ENCODE data around the gene TXN. TPM values are rescaled to one million over a fixed set of nuclear protein-coding genes. Genes with fewer than 3 reads are reported as not detected.

Gene TXN
- total and polyA plus RNA-seq, 2 experiments from 2014 or later, result 223 to 952 TPM

DNA sequence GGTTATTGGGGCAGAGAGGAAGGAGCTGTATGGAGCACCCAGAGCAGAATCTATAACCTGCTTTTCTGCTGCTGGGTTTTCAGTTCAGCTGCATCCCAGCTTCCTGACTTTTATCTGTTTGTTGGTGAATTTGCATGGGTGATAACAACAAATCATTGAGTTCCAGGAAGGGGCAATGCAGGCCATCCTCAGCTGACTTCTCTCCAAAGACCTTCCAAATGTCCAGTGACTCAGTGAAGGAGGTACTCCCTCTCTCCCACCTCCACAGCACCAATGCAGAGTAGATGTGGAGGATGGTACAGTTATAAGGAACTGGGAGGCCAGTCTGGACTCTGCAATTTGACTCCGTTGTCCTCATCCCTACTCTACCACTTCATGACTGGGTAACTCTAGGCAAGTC is 1.6 kb upstream of the TXN start:
- H3K27ac ChIP-seq, result peak overlapping the region; percentile 96
- no peaks in the 10 kb centered on the region for H3K36me3 ChIP-seq (ENCODE audit: low read depth)
- in situ Hi-C loops (cut with MboI), result no loop called here
- peak overlapping the region; percentile 71 for H2AFZ ChIP-seq
- 0 out of 2 replicates have a peak, but pooled peaks cover 11% of the 10 kb centered on the region for H4K20me1 ChIP-seq (ENCODE audit: insufficient read depth)
- H3K27me3 ChIP-seq (replicated peaks; ENCODE audit: insufficient read depth), result no peaks in the 10 kb centered on the region
- H3K4me1 ChIP-seq (ENCODE audit: insufficient read depth), result peaks cover 44% of the 10 kb centered on the region
- H3K4me2 ChIP-seq (ENCODE audit: unreplicated experiment), result peak overlapping the region; percentile 98
- 93 to 100% methylated on average over 1 of the region's 1 CpG for WGBS, 2 experiments (ENCODE audit: low coverage in 1 of 2, low lambda C conversion rate in 2 of 2, missing lambda C conversion rate in 2 of 2)
- TF ChIP-seq EZH2 (IDR thresholded peaks at IDR 0.05; ENCODE audit: insufficient read depth, poor library complexity, severe bottlenecking) (no peak), EZH2phosphoT487 (IDR thresholded peaks at IDR 0.05; ENCODE audit: insufficient read depth, low read depth) (no peak)
- no peak for DNase-seq
- H3K4me3 ChIP-seq, result peak overlapping the region; percentile 87
- H3K9me2 ChIP-seq (ENCODE audit: insufficient read depth), result no peaks in the 10 kb centered on the region
- H3F3A ChIP-seq (ENCODE audit: insufficient read depth), result peaks cover 32% of the 10 kb centered on the region; the same call in 1 of the 2 replicates
- peak overlapping the region; percentile 95 for H3K9ac ChIP-seq
- peaks cover 33% of the 10 kb centered on the region for H3K79me2 ChIP-seq (ENCODE audit: insufficient read depth)
- H3K9me3 ChIP-seq (ENCODE audit: low read depth), result no peaks in the 10 kb centered on the region

DNA sequence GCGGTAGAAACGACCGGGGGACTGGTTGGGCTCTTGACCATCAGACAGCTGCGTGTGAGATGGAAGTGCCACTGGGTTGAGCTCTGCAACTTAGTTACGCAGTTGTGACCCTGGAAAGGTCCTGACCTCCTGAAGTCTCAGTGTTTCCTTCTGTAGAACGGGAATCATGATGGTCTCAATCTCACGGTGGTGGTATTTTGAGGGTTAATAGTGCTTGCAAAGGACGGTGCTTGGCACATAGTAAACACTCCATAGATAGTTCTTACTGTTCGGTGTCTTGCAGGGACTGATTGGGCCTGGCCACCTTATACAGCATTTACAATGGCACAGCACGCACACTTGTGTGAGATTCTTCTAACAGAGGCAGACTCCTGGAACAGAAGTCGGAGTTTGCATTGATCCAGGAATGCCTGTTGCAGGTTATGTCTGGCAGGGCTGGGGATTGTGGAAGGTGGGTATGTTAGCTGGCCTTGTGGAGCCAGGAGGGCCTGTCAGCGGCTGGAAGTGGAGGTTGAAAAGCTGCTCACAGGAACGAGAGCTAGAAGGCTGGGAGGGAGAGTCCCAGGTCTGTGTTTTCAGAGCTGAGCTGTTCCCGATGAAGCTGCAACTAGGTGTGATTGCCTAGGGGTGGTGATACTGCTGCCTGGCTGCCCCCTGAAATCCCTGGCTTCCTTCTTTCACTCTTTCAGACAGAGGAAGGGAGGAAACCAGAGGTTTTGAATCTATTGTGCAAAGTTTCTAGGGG is 962 bp upstream of the TXN start:
- no peaks in the 10 kb centered on the region for H3K9me3 ChIP-seq (ENCODE audit: low read depth)
- H3F3A ChIP-seq (ENCODE audit: insufficient read depth), result peaks cover 28% of the 10 kb centered on the region; the same call in 1 of the 2 replicates
- TF ChIP-seq EZH2 (IDR thresholded peaks at IDR 0.05; ENCODE audit: insufficient read depth, poor library complexity, severe bottlenecking) (no peak), EZH2phosphoT487 (IDR thresholded peaks at IDR 0.05; ENCODE audit: insufficient read depth, low read depth) (no peak)
- peak overlapping the region; percentile 87 for H3K4me3 ChIP-seq
- peak overlapping the region; percentile 96 for H3K27ac ChIP-seq
- H3K4me2 ChIP-seq (ENCODE audit: unreplicated experiment), result peak overlapping the region; percentile 98
- peaks cover 40% of the 10 kb centered on the region for H3K79me2 ChIP-seq (ENCODE audit: insufficient read depth)
- H3K4me1 ChIP-seq (ENCODE audit: insufficient read depth), result peaks cover 51% of the 10 kb centered on the region
- peaks cover 18% of the 10 kb centered on the region for H4K20me1 ChIP-seq (ENCODE audit: insufficient read depth)
- H3K27me3 ChIP-seq (replicated peaks; ENCODE audit: insufficient read depth), result no peaks in the 10 kb centered on the region
- peak overlapping the region; percentile 95 for H3K9ac ChIP-seq
- in situ Hi-C loops (cut with MboI), result no loop called here
- H3K9me2 ChIP-seq (ENCODE audit: insufficient read depth), result no peaks in the 10 kb centered on the region
- peak; percentile 56 for DNase-seq
- 4 to 7% methylated on average over 14 of the region's 14 CpGs for WGBS, 2 experiments (ENCODE audit: low coverage in 1 of 2, low lambda C conversion rate in 2 of 2, missing lambda C conversion rate in 2 of 2)
- peak overlapping the region; percentile 71 for H2AFZ ChIP-seq
- H3K36me3 ChIP-seq (ENCODE audit: low read depth), result no peaks in the 10 kb centered on the region

- no peaks in the 10 kb centered on the region for H3K9me2 ChIP-seq (ENCODE audit: insufficient read depth)
- peak overlapping the region; percentile 95 for H3K9ac ChIP-seq
- peak overlapping the region; percentile 96 for H3K27ac ChIP-seq
- H3F3A ChIP-seq (ENCODE audit: insufficient read depth), result 0 out of 2 replicates have a peak, but pooled peaks cover 19% of the 10 kb centered on the region
- H3K79me2 ChIP-seq (ENCODE audit: insufficient read depth), result peaks cover 55% of the 10 kb centered on the region
- H3K4me2 ChIP-seq (ENCODE audit: unreplicated experiment), result peak overlapping the region; percentile 88
- TF ChIP-seq EZH2phosphoT487 (IDR thresholded peaks at IDR 0.05; ENCODE audit: insufficient read depth, low read depth), result no peak
- TF ChIP-seq EZH2 (IDR thresholded peaks at IDR 0.05; ENCODE audit: insufficient read depth, poor library complexity, severe bottlenecking), result no peak
- H3K4me1 ChIP-seq (ENCODE audit: insufficient read depth), result peaks cover 39% of the 10 kb centered on the region
- in situ Hi-C loops (cut with MboI), result no loop called here
- peaks cover 5% of the 10 kb centered on the region for H3K36me3 ChIP-seq (ENCODE audit: low read depth)
- peak overlapping the region; percentile 71; the same call in 1 of the 2 replicates for H2AFZ ChIP-seq
- peak; percentile 85 for DNase-seq
- H3K4me3 ChIP-seq, result peak overlapping the region; percentile 87
- H4K20me1 ChIP-seq (ENCODE audit: insufficient read depth), result peaks cover 22% of the 10 kb centered on the region
- H3K9me3 ChIP-seq (ENCODE audit: low read depth), result no peaks in the 10 kb centered on the region
- H3K27me3 ChIP-seq (replicated peaks; ENCODE audit: insufficient read depth), result no peaks in the 10 kb centered on the region
- WGBS, 2 experiments (ENCODE audit: low coverage in 1 of 2, low lambda C conversion rate in 2 of 2, missing lambda C conversion rate in 2 of 2), result 0 to 1% methylated on average over 45 to 58 of the region's 81 CpGs
Measured at GRCh38 chr9:110255463-110256379, 586 bp downstream of the TXN start.

DNA sequence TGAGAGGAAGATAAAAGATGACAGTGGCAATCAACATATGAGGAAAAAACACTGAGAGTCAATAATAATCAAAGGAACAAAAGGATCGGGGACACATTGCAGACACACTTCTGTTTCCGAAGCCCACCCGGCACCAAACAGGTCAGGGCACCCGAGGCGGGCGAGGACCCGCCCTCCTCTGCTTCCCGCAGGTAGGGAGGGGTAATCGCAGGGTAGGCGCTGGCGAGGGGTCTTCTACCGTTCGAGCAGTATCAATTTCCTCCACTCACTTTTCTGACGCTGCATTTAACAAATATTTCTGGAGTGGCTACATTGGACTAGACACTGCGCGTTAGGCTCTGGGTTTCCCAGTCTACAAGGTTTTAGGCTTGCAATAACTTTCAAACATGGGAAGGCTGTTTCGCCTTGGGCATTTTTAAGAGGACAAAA is 1.3 kb downstream of the TXN start:
- WGBS, 2 experiments (ENCODE audit: low coverage in 1 of 2, low lambda C conversion rate in 2 of 2, missing lambda C conversion rate in 2 of 2), result 1 to 4% methylated on average over 17 of the region's 17 CpGs
- no peaks in the 10 kb centered on the region for H3K9me2 ChIP-seq (ENCODE audit: insufficient read depth)
- no peaks in the 10 kb centered on the region for H3K9me3 ChIP-seq (ENCODE audit: low read depth)
- in situ Hi-C loops (cut with MboI), result no loop called here
- H3K36me3 ChIP-seq (ENCODE audit: low read depth), result peaks cover 12% of the 10 kb centered on the region
- peaks cover 35% of the 10 kb centered on the region for H3K4me1 ChIP-seq (ENCODE audit: insufficient read depth)
- peak overlapping the region; percentile 95 for H3K9ac ChIP-seq
- H3K4me3 ChIP-seq, result peak overlapping the region; percentile 87
- peak overlapping the region; percentile 96 for H3K27ac ChIP-seq
- TF ChIP-seq EZH2 (IDR thresholded peaks at IDR 0.05; ENCODE audit: insufficient read depth, poor library complexity, severe bottlenecking) (no peak), EZH2phosphoT487 (IDR thresholded peaks at IDR 0.05; ENCODE audit: insufficient read depth, low read depth) (no peak)
- peak overlapping the region; percentile 88 for H3K4me2 ChIP-seq (ENCODE audit: unreplicated experiment)
- no peaks in the 10 kb centered on the region for H3K27me3 ChIP-seq (replicated peaks; ENCODE audit: insufficient read depth)
- H3F3A ChIP-seq (ENCODE audit: insufficient read depth), result 0 out of 2 replicates have a peak, but pooled peaks cover 22% of the 10 kb centered on the region
- peaks cover 62% of the 10 kb centered on the region for H3K79me2 ChIP-seq (ENCODE audit: insufficient read depth)
- no peak for DNase-seq
- H2AFZ ChIP-seq, result peak overlapping the region; percentile 71; the same call in 1 of the 2 replicates
- peaks cover 27% of the 10 kb centered on the region for H4K20me1 ChIP-seq (ENCODE audit: insufficient read depth)

All from GM23248 (cell line).